ENCODE measurements around the gene NEGR1.

The NEGR1 gene

DNA sequence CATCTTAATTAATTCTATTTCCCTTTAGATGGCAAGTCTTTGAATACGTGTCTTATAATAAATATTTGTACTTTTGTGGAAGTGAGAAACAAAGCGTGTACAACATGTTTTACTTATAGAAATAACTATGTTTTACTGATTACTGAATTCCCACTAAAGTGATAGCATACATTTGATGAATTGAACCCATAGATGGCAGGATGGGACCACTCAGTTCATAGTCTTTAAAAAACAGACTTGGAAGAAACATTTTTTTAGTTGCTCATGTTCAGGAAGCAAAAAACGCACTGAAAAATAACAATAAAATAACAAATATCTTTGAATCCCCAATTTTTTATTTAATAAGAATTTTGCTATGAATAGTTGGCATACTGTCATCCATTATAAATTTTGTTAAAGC is 694.4 kb downstream of the NEGR1 start:
- peak; percentile 29 for DNase-seq (ENCODE audit: low read depth)
- TF ChIP-seq, protein P1, sequence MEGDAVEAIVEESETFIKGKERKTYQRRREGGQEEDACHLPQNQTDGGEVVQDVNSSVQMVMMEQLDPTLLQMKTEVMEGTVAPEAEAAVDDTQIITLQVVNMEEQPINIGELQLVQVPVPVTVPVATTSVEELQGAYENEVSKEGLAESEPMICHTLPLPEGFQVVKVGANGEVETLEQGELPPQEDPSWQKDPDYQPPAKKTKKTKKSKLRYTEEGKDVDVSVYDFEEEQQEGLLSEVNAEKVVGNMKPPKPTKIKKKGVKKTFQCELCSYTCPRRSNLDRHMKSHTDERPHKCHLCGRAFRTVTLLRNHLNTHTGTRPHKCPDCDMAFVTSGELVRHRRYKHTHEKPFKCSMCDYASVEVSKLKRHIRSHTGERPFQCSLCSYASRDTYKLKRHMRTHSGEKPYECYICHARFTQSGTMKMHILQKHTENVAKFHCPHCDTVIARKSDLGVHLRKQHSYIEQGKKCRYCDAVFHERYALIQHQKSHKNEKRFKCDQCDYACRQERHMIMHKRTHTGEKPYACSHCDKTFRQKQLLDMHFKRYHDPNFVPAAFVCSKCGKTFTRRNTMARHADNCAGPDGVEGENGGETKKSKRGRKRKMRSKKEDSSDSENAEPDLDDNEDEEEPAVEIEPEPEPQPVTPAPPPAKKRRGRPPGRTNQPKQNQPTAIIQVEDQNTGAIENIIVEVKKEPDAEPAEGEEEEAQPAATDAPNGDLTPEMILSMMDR (IDR thresholded peaks at IDR 0.05; ENCODE audit: insufficient read depth, low read depth, low read length, missing control alignments) = peak; percentile 33
- H3K4me3 ChIP-seq (ENCODE audit: low read length) = no peak overlapping the region

DNA sequence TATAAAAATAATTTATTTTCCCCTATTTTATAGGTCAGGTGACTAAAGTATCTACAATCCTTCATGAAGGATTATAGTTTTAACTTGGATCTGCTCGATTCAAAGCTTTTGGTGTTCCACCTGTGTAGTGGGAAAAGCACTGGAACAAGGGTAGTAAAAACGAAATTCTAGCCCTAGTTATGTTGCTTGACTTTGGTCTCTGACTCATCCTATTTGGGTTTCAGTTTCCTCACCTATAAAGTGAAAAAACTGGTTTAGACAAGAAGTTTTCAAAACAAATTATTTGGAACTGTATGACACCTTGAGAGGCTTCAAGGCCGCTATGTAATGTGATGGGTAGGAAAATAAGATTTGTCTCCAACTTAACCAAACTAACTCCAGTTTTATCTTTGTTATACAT is 696.3 kb downstream of the NEGR1 start:
- peak; percentile 52 for DNase-seq (ENCODE audit: low read depth)
- TF ChIP-seq, protein P1 (IDR thresholded peaks at IDR 0.05; ENCODE audit: insufficient read depth, low read depth, low read length, missing control alignments) = no peak
- no peak overlapping the region for H3K4me3 ChIP-seq (ENCODE audit: low read length)

DNA sequence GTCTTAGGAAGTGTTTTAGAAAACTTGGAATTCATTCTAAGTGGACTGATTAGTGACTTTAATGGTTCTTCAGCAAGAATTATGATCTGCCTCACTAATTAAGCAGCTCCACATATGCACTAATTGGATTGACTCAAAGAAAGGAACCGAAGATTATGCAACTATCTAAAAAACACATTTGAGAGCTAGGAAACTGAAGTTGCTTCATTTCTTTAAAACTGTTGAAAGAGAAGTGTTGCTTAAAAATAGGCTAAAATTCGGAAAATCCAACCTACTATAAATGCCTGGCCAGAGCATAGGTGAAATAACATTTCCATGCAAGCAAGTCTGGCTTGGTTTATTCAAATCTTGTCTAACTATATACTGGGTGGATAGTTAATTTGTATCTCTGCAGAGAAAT is 698.6 kb downstream of the NEGR1 start:
- no peak for DNase-seq (ENCODE audit: low read depth)
- no peak overlapping the region for H3K4me3 ChIP-seq (ENCODE audit: low read length)
- TF ChIP-seq, protein P1 (IDR thresholded peaks at IDR 0.05; ENCODE audit: insufficient read depth, low read depth, low read length, missing control alignments) = no peak

DNA sequence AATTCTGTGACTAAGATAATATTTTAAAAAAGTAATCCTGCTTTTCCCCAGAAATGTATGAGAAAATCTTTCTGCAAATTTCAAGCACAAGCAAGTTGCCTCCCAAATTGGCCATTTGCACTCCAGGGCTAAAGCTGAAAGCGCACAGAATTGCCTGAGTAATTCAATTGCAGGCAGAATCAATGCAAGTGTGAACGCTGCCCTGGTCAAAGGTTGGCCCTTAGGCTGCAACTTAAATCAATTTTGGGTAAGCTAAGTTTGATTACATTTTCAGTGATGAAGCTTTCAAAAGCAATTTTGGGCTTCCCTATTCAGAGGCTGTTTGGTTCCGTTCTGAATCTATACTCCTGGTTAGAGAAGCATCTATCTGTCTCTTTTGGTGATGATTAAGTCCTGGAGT is 699.7 kb downstream of the NEGR1 start:
- TF ChIP-seq, protein P1 (IDR thresholded peaks at IDR 0.05; ENCODE audit: insufficient read depth, low read depth, low read length, missing control alignments) = no peak
- H3K4me3 ChIP-seq (ENCODE audit: low read length) = no peak overlapping the region
- no peak for DNase-seq (ENCODE audit: low read depth)

DNA sequence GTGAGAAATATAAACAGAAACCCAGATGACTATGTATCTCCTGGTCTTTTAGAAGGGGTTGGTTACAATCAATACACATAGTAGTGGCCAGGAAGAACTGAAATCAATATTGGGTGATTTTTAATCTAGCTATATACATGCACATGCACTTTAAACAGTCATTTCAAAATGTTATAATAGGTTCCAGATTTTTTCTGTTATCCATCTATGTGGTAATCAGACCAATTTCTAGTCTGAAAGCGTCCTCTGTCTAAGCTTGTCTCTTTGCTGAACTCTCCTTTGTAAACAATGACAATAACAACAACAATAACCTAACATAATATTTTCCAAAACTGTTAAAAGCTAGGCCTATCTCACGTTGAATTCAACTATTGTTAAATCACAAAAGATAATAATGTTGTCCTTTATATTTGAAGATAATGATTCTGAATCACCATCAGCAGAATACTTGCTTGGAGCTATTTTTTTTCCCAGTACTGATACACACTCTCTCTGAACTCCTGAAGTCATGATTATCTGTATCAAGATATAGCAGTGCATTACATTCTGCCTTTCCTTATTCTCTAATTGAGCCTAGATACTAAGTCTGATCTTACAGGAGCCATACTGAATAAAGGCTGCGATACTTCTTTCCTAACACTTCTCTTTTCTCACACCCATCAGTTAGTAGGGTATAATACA is 704.7 kb downstream of the NEGR1 start:
- H3K4me3 ChIP-seq (ENCODE audit: low read length) = no peak overlapping the region
- TF ChIP-seq, protein P1 (IDR thresholded peaks at IDR 0.05; ENCODE audit: insufficient read depth, low read depth, low read length, missing control alignments) = no peak
- DNase-seq (ENCODE audit: low read depth) = no peak

DNA sequence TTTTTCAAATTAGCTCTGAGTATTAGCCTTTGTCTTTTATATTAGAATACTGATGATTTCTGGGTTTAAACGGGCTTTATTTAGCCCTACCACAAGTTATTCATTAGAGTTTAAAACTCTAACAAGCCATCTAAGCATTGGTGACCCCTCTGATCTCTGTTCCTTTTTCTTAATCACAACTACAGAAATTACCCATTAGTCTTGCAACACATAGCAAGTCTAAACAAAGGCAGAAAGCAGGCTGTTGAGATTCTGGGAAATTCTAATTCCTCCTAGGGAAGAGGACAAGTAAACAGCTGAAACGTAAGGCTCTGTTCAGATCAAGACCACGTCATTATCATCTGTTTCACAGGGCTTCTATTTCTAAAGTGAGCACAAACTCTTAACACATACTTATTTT is 710.3 kb downstream of the NEGR1 start:
- TF ChIP-seq, protein P1 (IDR thresholded peaks at IDR 0.05; ENCODE audit: insufficient read depth, low read depth, low read length, missing control alignments) = no peak
- DNase-seq (ENCODE audit: low read depth) = peak; percentile 35
- no peak overlapping the region for H3K4me3 ChIP-seq (ENCODE audit: low read length)

DNA sequence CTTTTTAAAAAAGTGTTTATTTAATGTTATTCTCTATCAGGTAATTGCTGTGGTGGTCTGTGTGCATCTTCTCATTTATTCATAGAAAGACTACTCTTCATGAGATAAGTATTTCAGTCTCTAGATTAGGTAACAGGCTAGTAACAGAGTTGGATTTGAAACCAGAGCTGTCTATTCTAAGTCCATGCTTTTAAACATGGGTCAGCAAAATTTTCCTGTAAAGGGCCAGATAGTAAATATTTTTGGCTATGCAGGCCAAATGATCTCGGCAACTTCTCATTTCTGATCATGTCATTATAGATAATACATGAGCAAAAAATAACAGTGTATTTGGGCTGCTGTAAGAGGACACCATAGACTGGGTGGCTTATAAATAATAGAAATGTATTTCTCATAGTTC is 715.9 kb downstream of the NEGR1 start:
- no peak for DNase-seq (ENCODE audit: low read depth)
- TF ChIP-seq, protein P1 (IDR thresholded peaks at IDR 0.05; ENCODE audit: insufficient read depth, low read depth, low read length, missing control alignments) = no peak
- H3K4me3 ChIP-seq (ENCODE audit: low read length) = no peak overlapping the region
